NCI-H510A (cell line): ENCODE data around the gene MIAT.
"Not testable (repeated sequence)": the region's sequence is repeated elsewhere in the genome, so short reads cannot be mapped to it uniquely, and the experiment has no call there.

Experiments used
- DNase-seq: peaks from one replicate; lab custom pipeline; 2025; lab: John Stamatoyannopoulos, UW

MIAT gene

GRCh38 chr22:26656891-26657851, at the start of gene MIAT:
TSS of gene MIAT (plus strand) at chr22:26657588.
- no peak for DNase-seq

GRCh38 chr22:26608129-26608528, 49.3 kb upstream of the MIAT start:
- no peak for DNase-seq

GRCh38 chr22:26609287-26609686, 48.1 kb upstream of the MIAT start:
- DNase-seq = no peak

- no peak for DNase-seq
Observed at GRCh38 chr22:26610072-26610958, 47.1 kb upstream of the MIAT start.

GRCh38 chr22:26610996-26611395, 46.4 kb upstream of the MIAT start:
- DNase-seq = no peak

- no peak for DNase-seq
Observed at GRCh38 chr22:26612652-26613051, 44.7 kb upstream of the MIAT start.

- not testable (repeated sequence) for DNase-seq
Observed at GRCh38 chr22:26613753-26614152, 43.6 kb upstream of the MIAT start.

- DNase-seq = no peak
Observed at GRCh38 chr22:26614322-26614721, 43.1 kb upstream of the MIAT start.

- DNase-seq = no peak
Observed at GRCh38 chr22:26615149-26615548, 42.2 kb upstream of the MIAT start.

- DNase-seq = no peak
Observed at GRCh38 chr22:26615830-26616435, 41.5 kb upstream of the MIAT start.

GRCh38 chr22:26616650-26617049, 40.7 kb upstream of the MIAT start:
- no peak for DNase-seq

- DNase-seq = no peak
Observed at GRCh38 chr22:26617271-26618199, 39.9 kb upstream of the MIAT start, which contains the start of gene CRYBB1. TSS of gene CRYBB1 (minus strand) at chr22:26618027. CDS start at chr22:26616319, 1,708 bp downstream.

GRCh38 chr22:26618455-26618854, 38.9 kb upstream of the MIAT start:
- DNase-seq = no peak

- no peak for DNase-seq
Observed at GRCh38 chr22:26619510-26619909, 37.9 kb upstream of the MIAT start.

GRCh38 chr22:26620197-26620596, 37.2 kb upstream of the MIAT start:
- no peak for DNase-seq

GRCh38 chr22:26621663-26622062, 35.7 kb upstream of the MIAT start, which contains the start of gene CRYBA4:
TSS of gene CRYBA4 (plus strand) at chr22:26621963. CDS start at chr22:26622597, 634 bp downstream.
- no peak for DNase-seq

GRCh38 chr22:26623984-26624383, 33.4 kb upstream of the MIAT start:
- no peak for DNase-seq

GRCh38 chr22:26624803-26625202, 32.6 kb upstream of the MIAT start:
- no peak for DNase-seq

GRCh38 chr22:26629988-26630761, 27.2 kb upstream of the MIAT start:
- no peak for DNase-seq

GRCh38 chr22:26631282-26631681, 26.1 kb upstream of the MIAT start:
- DNase-seq = no peak
